G401.6 (cell line): ENCODE measurements around the gene CAV2.

ENCODE experiments used
- FAIRE-seq: peaks from 2 replicates; lab custom pipeline; 2012; peaks lifted over from hg19 to GRCh38; lab: Jason Lieb, UNC

The CAV2 gene

DNA sequence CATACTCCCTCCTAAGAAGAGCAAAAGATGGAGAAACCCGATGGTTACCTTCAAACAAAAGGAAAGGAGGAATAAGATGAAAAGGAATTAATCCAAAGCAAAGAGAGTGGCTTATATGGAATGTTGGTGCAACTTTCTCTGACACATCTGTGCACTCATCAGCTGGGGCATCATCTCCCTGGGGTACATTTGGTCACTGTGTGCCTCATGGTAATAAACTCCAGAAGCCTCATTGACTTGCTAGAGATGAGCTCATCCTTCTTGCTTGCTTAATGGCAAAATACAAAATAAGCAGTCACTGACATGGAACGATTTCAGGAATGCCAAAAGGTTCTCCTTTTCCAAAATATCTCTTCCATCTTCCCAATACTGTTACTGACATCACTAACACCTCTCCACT, 47.8 kb downstream of the CAV2 start:
- no peak for FAIRE-seq

DNA sequence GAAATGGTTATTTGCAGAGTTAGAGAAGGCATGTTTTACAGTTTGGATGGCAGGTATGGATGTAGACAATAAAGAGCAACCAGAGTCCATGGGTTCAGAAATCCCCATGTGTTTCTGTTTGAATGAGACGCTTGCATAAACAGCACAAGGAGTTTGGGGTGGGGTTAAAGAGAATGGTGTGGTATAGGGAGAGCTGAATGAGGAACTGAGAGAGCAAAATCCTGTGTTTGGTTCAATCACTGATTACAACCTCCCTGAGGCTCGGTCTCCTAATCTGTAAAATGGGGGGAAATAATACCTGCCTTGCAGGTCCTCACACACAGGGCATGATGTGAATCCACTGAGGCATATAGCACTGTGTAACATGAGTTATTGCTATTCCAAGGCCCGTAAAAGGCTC, 49.0 kb downstream of the CAV2 start:
- no peak for FAIRE-seq

- FAIRE-seq = no peak
Observed at GRCh38 chr7:116549370-116549769, 49.8 kb downstream of the CAV2 start.

DNA sequence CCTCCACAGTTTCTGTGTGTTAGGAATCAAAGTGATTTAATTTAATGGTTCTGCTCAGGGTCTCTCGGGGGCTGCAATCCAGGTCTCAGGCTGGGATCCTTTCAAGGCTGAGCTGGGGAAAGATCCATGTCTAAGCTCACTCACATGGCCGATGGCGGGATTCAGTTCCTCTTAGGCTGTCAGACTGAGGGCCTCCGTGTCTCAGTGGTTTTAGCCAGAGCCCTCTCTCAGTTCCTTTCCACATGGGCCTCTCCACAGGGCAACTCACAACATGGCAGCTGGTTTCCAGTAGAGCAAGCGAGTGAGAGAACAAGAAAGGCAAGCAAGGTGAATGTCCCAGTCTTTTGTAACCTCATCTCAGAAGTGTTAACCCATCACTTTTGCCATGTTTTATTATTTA, 52.2 kb downstream of the CAV2 start:
- no peak for FAIRE-seq

DNA sequence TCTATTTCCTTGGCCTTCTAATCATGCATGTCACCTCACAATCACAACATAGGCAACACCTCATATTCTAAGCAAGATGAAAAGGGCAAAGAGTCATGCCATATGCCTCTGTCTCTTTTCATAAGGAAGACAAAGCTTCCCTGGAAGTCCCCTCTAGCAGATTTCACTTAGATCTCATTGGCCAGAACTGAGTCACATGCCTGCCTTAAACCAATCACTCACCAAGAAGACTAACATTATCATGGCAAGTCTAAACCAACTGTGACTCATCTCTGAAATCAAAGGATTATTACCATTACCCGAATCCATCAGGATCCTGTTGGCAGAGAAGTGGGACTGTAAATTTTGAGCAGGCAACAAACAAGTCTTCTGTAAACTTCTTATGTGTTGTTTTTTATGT, 53.1 kb downstream of the CAV2 start:
- FAIRE-seq = no peak

GRCh38 chr7:116553168-116553964, 53.8 kb downstream of the CAV2 start:
- no peak for FAIRE-seq

GRCh38 chr7:116554436-116554835, 54.9 kb downstream of the CAV2 start:
- no peak for FAIRE-seq

- FAIRE-seq = no peak
Observed at GRCh38 chr7:116554911-116555310, 55.4 kb downstream of the CAV2 start.

- FAIRE-seq = no peak
Observed at GRCh38 chr7:116557066-116557585, 57.6 kb downstream of the CAV2 start.

GRCh38 chr7:116557901-116558300, 58.4 kb downstream of the CAV2 start:
- no peak for FAIRE-seq
